Epidermal melanocyte (primary cell): ENCODE data around the gene GLI1.
"Not testable (repeated sequence)": the region's sequence is repeated elsewhere in the genome, so short reads cannot be mapped to it uniquely, and the experiment has no call there.

ENCODE experiments used
- DNase-seq: peaks from one replicate; pipeline ENCODE4 v3.0.0; 2011; ENCODE audit warnings: low spot score; ENCODE audit not compliant: insufficient read length

GLI1 gene

DNA sequence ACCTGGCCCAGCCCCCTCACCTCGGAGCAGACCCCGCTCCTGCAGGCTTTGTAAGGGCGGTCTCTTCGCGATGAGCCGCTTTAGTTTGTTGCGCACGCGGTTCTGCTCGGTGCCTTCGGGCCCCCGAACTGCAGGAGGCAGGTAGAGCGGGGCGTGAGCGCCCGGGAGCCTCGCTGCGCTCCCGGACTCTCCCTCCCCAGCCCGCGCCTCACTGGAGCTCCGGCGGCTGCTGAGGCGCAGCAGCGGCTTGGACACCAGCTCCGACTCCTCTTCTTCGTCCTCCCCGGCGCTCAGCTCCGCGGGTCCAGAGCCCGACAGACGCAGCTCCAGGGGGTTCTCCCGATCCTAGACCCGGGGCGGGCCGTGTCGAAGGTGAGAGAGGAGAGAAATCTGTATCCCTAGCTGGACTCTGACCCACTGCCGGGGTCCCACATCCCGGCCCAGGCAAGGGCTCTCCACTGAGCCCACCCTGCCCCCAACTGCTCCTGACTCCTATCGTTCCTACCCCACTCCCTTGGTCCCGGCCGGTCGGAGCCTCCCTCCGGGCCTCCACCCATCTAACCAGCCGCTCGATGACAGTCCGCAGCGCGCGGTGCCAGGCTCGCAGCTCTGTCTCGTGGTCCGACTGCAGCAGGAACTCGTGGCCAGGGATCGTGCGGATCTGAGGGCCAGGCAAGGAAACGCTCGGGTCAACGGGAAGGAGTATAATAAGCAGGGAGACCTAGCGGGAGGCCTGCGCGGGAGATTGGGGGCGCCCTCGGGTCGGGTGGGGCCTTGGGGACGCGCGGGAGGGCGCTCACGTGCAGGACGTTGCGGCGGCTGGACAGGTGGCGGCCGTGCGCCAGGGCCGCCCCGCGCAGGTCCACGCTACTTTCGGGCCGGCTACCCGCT, 15.9 kb downstream of the GLI1 start:
- peak; percentile 67 for DNase-seq

DNA sequence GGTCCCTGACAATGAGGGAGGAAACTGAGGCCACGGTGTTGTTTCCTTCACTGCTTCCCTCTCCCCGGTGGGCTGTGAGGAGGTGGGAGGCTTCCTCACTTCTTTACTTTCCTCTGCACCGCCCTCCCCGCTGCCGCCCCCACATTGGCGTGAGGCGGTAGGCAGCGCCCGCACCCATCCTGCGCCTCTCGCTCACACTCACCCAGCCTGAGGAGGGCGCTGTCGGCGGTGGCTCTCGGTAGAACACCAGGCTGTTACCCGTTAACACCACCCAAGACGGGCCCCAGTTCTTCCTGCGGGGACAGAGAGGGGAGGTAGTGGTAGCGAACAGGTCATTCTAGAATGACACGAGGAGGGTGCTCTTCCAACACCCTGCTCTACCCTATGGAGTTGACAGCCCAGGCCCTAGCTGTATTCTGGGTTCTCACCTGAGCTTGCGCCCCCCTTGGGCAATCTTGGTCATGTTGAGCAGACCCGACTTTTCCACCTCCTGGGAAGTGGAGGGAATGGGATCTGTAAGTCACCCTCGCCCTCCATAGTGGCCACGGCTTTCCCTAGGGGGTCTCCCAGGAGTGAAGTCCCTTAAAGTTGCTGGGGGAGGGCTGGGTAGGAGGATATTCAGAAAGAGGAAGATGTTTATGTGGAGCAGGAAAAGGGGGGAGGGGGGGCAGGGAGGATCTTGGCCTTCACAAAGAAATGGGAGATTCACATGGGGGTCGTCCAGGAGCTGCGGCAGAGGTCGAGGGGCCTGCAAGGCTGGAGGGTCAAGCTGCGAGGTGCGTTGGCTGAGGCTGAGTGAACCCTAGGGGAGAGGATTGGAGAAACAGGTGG, 16.8 kb downstream of the GLI1 start:
- no peak for DNase-seq

DNA sequence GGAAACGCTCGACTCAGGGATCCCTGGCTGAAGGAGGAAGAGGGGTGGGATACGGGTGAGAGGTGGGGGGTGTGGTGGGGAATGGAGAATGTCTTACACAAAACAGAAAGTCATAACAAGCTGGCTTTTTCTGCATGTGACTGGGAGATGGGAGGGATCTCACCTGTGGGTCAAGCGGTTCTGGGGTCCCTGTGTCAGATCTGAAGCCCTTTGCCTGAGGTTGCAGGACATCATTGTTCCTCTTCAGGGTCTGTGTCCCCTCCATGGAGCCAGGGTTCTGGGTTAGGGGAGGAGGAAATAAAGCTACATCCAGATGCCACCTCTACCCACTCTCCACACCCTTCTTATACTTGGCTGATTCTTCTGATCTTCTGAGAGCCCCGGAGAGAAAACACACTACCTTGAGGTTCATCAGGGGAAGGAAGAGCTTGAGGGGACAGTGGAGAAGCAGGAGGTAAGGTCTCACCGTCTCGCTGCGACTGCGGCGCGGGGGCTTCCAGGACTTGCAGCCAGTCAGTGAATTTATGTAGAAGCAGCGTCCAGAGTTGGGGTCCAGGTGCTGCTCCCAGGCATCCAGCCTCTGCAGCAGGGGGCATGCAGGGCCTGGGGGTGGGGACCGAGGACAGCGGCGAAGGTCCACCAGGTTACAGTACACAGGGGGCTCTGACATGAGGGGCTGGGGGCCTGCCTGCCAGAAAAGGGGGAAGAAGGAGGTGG, 17.6 kb downstream of the GLI1 start:
- DNase-seq = peak; percentile 4

DNA sequence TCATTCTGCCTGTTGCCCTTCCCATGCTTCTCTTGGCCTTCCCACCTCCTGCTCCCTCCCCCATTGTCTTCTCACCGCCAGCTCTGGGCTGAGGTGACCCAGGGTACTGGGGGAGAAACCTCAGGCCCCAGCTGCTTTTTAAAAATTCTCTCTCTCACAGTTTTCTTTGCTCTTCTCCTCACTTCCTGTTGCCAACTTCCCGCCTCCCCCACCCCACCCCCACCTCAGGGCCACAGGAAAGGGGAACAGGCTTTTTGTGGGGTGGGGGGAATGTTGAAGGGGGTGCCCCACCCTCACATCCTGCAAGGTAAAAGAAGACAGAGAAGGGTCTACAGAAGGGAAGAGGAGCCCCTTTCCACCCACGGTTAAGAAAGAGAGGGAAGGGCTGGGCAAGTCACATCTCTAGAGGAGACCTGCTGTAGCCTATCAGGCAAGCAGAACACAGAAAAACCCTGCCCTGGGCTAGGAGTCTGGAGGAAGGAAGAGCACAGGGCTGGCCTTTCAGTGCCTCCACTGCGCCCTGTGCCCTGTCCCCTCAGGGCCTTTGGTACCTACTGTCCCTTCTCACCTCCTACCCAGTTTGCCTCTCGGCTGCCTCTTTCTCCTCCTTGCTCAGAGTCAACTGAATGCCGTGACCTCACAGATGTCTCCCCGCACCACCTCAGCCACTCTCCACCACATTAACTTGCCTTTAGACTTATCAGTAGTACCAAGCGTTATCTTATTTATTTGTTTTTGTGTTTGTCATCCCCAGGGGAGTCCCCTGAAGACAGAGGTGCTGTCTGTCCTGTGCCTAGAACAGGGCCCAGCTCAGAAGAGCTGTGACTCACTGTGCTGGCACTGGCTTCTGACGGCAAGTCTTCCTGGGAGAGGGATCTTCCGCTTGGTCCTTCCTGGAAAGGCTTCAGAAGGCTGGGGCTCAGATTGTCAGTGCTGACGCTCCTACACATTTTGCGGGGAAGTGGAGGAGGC, 18.4 kb downstream of the GLI1 start:
- DNase-seq = peak; percentile 14

DNA sequence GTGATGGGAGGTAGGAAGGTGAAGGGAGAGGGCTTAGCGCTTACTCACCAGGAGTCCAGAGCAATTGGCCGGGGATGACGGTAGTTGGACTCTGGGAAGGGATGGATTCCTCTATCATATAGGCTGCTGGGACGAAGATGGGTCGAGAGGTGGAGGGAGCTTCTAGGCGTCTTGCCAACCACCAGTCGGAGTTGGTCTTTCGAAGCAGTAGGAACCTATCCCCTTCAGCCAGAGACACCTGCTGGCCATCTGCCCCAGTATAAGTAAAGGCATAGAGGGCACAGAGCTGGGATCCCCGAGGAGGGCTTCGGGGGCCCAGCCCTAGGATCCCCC, 19.4 kb downstream of the GLI1 start:
- DNase-seq = no peak

DNA sequence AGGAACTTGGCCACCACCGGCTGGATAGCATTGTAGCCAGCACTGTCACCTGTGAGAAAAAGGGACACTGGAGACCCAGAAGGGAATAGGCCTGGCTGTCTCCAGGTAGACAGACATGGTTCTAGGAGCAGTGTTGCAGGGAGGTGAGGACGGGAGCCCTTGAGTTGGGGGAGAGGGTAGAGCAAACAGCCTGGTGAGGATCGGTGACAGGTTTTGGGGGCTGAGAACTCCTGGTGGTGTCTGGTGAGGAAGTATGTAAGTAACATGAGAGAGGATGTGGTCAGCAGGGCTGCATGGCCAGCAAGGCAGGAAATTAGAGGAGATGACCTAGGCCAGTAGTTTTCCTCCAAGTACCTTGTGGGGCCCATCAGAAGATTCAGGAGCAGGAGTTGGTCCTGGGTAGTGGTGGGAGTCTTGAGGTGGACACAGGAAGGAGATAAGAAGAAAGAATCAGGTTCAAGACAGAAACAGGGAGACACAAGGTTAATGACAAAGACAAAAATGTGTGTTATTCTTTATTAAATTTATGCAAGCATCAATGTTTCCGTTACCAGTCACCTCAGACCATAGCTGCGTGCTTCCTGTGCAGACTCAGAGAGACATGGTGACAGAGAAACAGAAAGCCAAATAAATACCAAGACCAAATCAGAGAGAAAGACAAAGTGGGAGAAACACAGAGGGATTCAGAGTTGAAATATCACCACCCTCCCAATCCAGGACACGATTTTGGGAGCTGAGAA, 20.0 kb downstream of the GLI1 start, which contains the start of gene ARHGAP9:
Gene ARHGAP9 (minus strand): TSS at position 491 of the 740 bp plus-strand sequence. CDS start 460 bp downstream, at position 31.
- DNase-seq = peak; percentile 13

DNA sequence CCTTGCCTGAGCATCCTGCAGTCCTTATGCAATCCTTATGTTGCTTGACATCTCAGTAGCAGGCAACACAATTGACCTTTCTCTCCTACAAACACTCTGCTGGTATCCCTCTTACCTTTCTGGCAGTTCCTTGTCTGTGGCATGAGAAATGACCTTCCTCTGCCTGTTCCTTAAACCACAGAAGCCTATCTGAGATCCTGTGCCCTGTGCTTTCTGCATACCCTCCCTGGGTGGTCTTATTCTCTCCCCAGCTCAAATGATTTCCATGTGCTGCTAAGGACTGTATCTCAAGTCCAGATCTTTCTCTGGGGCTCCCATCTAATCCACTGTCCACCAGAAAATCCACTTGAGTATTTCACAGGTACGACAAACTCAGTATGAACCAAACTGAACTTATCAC, 22.1 kb downstream of the GLI1 start:
- no peak for DNase-seq

DNA sequence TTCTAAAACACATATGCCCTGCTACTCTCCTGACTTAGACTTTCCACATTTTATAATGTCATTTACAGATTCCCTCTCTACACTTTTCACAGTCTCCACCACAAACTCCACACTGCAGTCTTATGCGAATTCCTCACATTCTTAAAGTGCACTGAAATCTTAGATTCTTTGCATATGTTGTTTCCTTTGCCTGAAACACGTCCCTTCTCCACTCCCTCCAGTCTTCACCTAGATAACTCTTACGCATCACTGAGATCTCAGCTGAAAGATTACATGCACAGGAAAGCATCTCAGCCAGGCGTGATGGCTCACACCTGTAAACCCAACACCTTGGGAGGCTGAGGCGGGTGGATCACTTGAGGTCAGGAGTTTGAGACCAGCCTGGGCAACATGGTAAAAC, 23.9 kb downstream of the GLI1 start:
- DNase-seq = no peak

DNA sequence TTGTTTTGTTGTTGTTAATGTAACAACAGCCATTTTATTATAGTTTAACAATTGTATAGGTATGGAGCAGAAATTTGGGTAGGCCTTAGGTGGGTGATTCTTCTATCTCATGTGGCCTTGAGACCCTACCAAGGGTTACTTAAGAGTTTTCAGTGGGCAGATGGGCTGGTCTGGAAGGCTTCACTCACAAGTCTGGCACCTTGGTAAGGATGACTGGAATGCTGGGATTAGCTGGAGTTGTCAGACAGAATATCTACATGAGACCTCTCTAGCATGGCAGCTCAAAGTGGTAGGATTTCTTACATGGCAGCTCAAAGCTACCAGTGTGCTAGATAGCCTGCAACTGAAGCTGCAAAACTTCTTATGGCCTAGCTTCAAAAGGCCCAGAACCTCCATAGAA, 26.1 kb downstream of the GLI1 start:
- DNase-seq = no peak

DNA sequence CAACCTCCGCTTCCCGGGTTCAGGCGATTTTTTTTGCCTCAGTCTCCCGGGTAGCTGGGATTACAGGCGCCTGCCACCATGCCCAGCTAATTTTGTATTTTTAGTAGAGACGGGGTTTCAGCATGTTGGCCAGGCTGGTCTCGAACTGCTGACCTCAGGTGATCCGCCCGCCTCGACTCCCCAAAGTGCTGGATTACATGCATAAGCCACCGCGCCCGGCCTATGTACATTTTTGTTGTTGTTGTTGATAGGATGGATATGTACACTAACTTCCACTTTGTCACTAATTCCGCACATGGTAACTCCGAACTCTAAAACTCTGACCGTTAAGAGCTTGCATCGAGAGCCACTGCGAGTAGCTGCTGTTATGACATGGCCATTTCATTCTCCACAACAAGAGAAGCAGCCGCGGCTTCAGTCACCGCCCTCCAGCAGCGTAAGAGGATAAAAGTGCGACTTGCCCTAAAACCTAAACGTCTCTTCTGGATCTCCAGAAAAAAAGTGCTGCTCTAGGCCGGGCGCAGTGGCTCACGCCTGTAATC, 27.5 kb downstream of the GLI1 start:
- no peak for DNase-seq

DNA sequence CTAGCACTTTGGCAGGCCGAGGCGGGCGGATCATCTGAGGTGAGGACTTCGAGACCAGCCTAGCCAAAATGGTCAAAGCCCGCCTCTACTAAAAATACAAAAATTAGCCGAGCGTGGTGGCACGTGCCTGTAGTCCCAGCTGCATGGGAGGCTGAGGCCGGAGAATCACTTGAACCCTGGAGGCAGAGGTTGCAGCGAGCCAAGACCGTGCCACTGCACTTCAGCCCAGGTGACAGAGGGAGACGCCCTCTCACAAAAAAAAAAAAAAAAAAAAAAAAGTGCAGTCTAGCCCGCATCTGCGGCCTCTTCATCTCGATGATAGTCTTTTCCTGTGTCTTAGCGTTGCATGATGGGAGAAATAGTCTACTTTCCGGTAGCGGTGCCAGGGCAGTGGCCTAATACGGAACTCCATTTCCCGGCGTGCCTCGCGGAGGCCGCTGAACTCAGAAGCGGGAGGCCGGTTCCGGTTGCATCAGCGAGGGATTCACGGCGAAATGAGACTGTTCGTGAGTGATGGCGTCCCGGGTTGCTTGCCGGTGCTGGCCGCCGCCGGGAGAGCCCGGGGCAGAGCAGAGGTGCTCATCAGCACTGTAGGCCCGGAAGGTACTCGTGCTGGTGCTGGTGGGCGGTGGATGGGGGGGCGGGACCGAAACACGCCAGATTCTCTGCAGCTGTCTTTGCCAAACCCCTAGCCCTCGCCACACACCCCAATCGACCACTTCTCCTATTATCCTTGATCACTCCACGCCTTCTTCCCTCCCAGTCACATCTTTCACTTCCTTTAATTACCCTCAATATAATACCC, 28.2 kb downstream of the GLI1 start, which contains the start of gene MARS1:
Gene MARS1 (plus strand): TSS at position 472 of the 805 bp plus-strand sequence. CDS start 23 bp downstream, at position 495.
- DNase-seq = peak; percentile 91

DNA sequence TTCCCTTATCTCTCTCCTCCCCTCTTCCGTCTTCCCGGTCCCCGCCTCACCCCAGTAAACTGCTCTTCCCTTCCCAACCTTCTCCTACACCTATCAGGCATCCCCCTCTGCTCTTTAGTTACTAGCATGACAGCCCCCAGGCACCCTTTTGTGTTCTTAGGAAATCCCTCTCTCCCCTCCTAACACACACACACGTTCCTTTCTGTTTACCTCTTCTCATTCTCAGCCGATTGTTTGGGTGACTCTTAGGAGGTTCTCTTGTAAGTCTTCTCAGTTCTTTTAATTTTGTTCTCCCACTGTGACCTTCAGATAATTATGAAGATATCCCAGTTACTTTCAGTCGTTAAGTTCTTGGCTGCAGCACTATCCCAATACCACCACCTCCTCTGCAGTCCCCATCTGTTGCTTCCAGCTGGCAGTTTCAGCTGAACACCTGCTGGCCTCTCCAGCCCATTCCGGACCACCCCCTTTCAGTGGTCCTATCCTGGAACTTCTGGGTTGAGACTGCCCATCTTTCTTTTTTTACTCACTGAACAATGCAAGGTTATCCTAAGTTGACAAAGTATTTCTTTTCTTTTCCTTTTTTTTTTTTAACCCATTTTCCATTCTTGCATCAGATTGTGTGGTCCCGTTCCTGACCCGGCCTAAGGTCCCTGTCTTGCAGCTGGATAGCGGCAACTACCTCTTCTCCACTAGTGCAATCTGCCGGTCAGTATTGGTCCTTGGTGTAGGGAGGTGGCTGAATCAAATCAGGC, 29.0 kb downstream of the GLI1 start:
- DNase-seq = no peak

DNA sequence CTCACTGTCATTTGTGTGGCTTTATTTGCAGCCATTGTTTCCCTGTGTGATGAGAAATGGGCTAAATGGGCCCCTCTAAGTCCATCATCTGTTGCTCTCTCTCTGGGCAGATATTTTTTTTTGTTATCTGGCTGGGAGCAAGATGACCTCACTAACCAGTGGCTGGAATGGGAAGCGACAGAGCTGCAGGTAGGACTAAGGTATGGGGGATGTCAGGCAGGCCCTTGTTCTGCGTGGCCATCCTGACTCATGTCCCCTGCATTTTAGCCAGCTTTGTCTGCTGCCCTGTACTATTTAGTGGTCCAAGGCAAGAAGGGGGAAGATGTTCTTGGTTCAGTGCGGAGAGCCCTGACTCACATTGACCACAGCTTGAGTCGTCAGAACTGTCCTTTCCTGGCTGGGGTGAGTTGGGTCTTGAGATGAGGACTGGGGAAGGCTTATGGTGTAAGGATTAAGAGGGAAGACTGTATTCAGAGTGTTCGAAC, 29.6 kb downstream of the GLI1 start:
- DNase-seq = no peak

DNA sequence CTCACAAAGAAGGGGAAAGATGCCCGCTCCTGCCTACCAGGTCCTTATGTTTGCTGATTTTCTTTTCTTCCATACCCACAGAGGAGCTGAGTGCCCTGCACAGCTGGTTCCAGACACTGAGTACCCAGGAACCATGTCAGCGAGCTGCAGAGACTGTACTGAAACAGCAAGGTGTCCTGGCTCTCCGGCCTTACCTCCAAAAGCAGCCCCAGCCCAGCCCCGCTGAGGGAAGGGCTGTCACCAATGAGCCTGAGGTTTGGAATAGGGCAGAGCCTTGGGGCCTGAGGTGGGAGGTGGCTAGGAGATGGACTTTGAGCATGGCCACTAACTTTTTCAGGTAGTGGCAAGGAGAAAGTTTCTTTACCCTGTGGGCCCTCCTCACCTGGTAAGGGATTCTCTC, 30.5 kb downstream of the GLI1 start:
- no peak for DNase-seq

DNA sequence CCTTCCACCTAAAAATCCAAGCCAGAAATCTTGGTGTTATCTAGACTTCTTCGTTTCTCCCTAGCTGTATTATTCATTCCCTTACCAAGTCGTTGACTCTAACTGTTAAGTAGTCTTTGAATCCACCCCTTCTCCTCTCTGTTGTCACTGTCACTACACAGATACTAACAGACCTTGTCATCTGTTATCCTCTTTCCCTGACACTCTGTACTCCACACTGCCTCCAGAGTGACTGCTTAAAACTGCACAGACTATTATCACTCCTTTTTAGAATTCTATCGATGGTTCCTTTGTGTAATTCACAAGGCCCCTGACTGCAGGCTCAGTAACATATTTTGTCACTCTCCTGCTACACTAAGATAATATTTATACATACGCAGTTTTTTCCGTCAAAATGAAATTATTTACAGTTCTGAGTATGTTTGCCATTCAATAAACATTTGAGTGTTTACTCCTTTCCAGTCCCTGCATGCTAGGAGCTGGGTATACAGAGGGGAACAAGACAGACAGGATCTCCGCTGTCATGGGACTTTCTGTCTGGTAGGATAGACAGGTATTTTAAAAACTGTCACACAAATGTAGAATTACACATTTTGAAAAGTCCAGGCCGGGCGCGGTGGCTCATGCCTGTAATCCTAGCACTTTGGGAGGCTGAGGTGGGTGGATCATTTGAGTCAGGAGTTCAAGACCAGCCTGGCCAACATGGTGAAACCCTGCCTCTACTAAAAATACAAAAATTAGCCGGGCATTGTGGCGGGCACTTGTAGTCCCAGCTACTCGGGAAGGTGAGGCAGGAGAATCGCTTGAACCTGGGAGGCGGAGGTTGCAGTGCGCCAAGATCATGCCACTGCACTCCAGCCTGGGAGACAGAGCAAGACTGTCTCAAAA, 32.1 kb downstream of the GLI1 start:
- DNase-seq = no peak

DNA sequence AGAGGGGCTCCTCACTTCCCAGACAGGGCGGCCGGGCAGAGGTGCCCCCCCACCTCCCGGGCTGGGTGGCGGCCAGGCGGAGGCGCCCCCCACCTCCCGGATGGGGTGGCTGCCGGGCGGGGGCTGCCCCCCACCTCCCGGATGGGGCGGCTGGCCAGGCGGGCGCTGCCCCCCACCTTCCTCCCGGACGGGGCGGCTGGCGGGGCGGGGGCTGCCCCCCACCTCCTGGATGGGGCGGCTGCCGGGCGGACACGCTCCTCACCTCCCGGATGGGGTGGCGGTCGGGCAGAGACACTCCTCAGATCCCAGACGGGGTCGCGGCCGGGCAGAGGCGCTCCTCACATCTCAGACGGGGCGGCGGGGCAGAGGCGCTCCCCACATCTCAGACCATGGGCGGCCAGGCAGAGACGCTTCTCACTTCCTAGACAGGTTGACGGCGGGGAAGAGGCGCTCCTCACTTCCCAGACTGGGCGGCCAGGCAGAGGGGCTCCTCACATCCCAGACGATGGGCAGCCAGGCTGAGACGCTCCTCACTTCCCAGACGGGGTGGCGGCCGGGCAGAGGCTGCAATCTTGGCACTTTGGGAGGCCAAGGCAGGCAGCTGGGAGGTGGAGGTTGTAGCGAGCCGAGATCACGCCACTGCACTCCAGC, 35.6 kb downstream of the GLI1 start:
- not testable (repeated sequence) for DNase-seq
